CD4-positive, CD25-positive, alpha-beta regulatory T cell (primary cell): ENCODE results near the gene ALS2. TPM values are rescaled to one million over a fixed set of nuclear protein-coding genes. Genes with fewer than 3 reads are reported as not detected.

Experiments
- ATAC-seq, 2 donors: fragments of 150-1000 bp; cut with Tn5 transposase; one replicate each; pipeline ENCODE4 v1.10.0; 2021; ENCODE audit warnings: low read depth in 2 of 2, moderate number of reproducible peaks in 2 of 2, moderate library complexity in 1 of 2
- DNase-seq, 3 donors: peaks; one replicate each; pipeline versions ENCODE4 v3.0.0 to v3.0.0-alpha.2; 2012 to 2022; ENCODE audit warnings: mixed read lengths in 1 of 3
- H3K27ac ChIP-seq: one replicate; pipeline ENCODE4 v1.7.0; 2013; ENCODE audit warnings: mild to moderate bottlenecking, low read length; ENCODE audit not compliant: insufficient read depth, poor library complexity, severe bottlenecking
- H3K27me3 ChIP-seq: one replicate; pipeline ENCODE4 v1.7.0; 2013; ENCODE audit warnings: low read length; ENCODE audit not compliant: control insufficient read depth, insufficient read depth
- H3K36me3 ChIP-seq: one replicate; pipeline ENCODE4 v1.7.0; 2013; ENCODE audit warnings: mild to moderate bottlenecking, low read length, moderate library complexity; ENCODE audit not compliant: control insufficient read depth, insufficient read depth
- H3K4me1 ChIP-seq: 2 replicates; pipeline ENCODE4 v1.7.0; 2013; ENCODE audit warnings: mild to moderate bottlenecking, low read length; ENCODE audit not compliant: insufficient read depth, control insufficient read depth, poor library complexity, severe bottlenecking
- H3K4me3 ChIP-seq: one replicate; pipeline ENCODE4 v1.7.0; 2013; ENCODE audit warnings: low read depth, mild to moderate bottlenecking, low read length, moderate library complexity
- H3K9me3 ChIP-seq, 2 experiments: 1 replicate in 1 of 2; 2 replicates in 1 of 2; pipeline ENCODE4 v1.7.0; 2013; ENCODE audit warnings: low read length in 2 of 2, mild to moderate bottlenecking in 1 of 2, moderate library complexity in 1 of 2; ENCODE audit not compliant: control insufficient read depth in 2 of 2
- H3K27ac Mint-ChIP-seq, 3 donors: one replicate each; pipeline ENCODE4 v1.8.0; 2020 to 2022; ENCODE audit warnings: mild to moderate bottlenecking in 3 of 3, mixed read lengths in 3 of 3, moderate library complexity in 2 of 3
- H3K27me3 Mint-ChIP-seq: one replicate; pipeline ENCODE4 v1.8.0; 2022; ENCODE audit warnings: mild to moderate bottlenecking, mixed read lengths
- H3K36me3 Mint-ChIP-seq: one replicate; pipeline ENCODE4 v1.8.0; 2020; ENCODE audit warnings: mixed read lengths
- H3K4me1 Mint-ChIP-seq, 4 donors: one replicate each; pipeline ENCODE4 v1.8.0; 2020 to 2022; ENCODE audit warnings: mixed read lengths in 4 of 4, mild to moderate bottlenecking in 1 of 4
- H3K4me3 Mint-ChIP-seq, 4 donors: one replicate each; pipeline ENCODE4 v1.8.0; 2020 to 2022; ENCODE audit warnings: mild to moderate bottlenecking in 4 of 4, mixed read lengths in 4 of 4, moderate library complexity in 3 of 4
- H3K9me3 Mint-ChIP-seq, 7 donors: one replicate each; pipeline ENCODE4 v1.8.0; 2020 to 2022; ENCODE audit warnings: mixed read lengths in 7 of 7, mild to moderate bottlenecking in 3 of 7, moderate library complexity in 2 of 7
- polyA plus RNA-seq, 4 donors: library from polyadenylated mRNA; unstranded; fragments of 300-500 nt; fragmentation: Illumina TruSeq; gene quantifications; one replicate each; pipeline ENCODE4 v1.2.3, GENCODE V29; 2021
- total RNA-seq: library from RNA; stranded (reverse); gene quantifications from one replicate; pipeline ENCODE4 v1.2.3, GENCODE V29; 2022

ALS2 gene
- total RNA-seq (9.9 TPM), polyA plus RNA-seq (1 to 10 TPM; 3.4 to 4.6 (median 4.2) TPM)

- peak within 1 kb of the TSS; percentile 93 to 98 (median 95) for H3K27ac Mint-ChIP-seq
- peak; percentile 90 to 96 (median 95) for DNase-seq
- H3K4me3 ChIP-seq: peak within 1 kb of the TSS; percentile 95
- peak within 1 kb of the TSS; percentile 89 to 99 (median 92) for H3K4me3 Mint-ChIP-seq
- peak within 1 kb of the TSS; percentile 86 for H3K27ac ChIP-seq
- H3K4me1 ChIP-seq: peaks cover 16% of the 10 kb centered on the region
- ATAC-seq: peak; percentile 94 to 95
- H3K4me1 Mint-ChIP-seq: peaks cover 0 to 32% (median 23%) of the 10 kb centered on the region in 4 donors
- H3K36me3 Mint-ChIP-seq: no peaks in the 10 kb centered on the region
- peaks cover 39% of the 10 kb centered on the region for H3K27me3 Mint-ChIP-seq
- peaks cover 9% of the 10 kb centered on the region for H3K27me3 ChIP-seq
- no peaks in the 10 kb centered on the region for H3K9me3 ChIP-seq
- no peaks in the 10 kb centered on the region for H3K36me3 ChIP-seq
- H3K9me3 Mint-ChIP-seq: no peaks in the 10 kb centered on the region
Observed at GRCh38 chr2:201780674-201781493, at the start of gene ALS2. Gene ALS2, minus strand, starts transcription at chr2:201780933. Its CDS starts 12,048 bp downstream, at chr2:201768885.

GRCh38 chr2:201828220-201828619, 47.5 kb upstream of the ALS2 start:
- Mint-ChIP-seq H3K27me3 (peaks cover 25% of the 10 kb centered on the region), H3K4me1 (no peaks in the 10 kb centered on the region), H3K27ac (no peak overlapping the region), H3K36me3 (no peaks in the 10 kb centered on the region), H3K4me3 (no peak overlapping the region), H3K9me3 (no peaks in the 10 kb centered on the region)
- DNase-seq: no peak
- Histone ChIP-seq H3K4me3 (no peak overlapping the region), H3K4me1 (no peaks in the 10 kb centered on the region), H3K27ac (no peak overlapping the region), H3K36me3 (no peaks in the 10 kb centered on the region), H3K9me3 (no peaks in the 10 kb centered on the region), H3K27me3 (no peaks in the 10 kb centered on the region)
- ATAC-seq: no peak

DNA sequence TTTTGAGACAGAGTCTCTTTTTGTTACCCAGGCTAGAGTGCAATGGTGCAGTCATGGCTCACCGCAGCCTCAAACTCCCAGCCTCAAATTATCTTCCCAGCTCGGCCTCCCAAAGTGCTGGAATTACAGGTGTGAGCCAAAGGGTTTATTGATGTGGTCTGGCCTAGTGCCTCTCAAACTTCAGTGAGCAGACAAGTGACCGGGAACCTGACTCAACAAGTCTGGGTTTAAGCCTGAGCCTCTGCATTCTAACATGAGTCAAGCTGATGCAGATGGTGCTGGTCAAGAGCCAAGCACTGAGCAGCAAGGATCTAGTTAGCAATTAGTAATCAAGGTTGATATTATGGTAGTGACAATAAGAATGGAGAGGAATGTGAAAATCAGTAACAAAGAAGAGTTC, 46.9 kb upstream of the ALS2 start:
- Mint-ChIP-seq H3K4me3 (no peak overlapping the region), H3K9me3 (no peaks in the 10 kb centered on the region), H3K36me3 (no peaks in the 10 kb centered on the region), H3K27me3 (peaks cover 25% of the 10 kb centered on the region), H3K27ac (no peak overlapping the region), H3K4me1 (no peaks in the 10 kb centered on the region)
- no peak for DNase-seq
- no peak for ATAC-seq
- no peak overlapping the region for H3K27ac ChIP-seq
- no peaks in the 10 kb centered on the region for H3K9me3 ChIP-seq
- H3K36me3 ChIP-seq: no peaks in the 10 kb centered on the region
- H3K27me3 ChIP-seq: no peaks in the 10 kb centered on the region
- H3K4me1 ChIP-seq: no peaks in the 10 kb centered on the region
- H3K4me3 ChIP-seq: no peak overlapping the region

GRCh38 chr2:201824212-201824611, 43.5 kb upstream of the ALS2 start:
- H3K36me3 Mint-ChIP-seq: no peaks in the 10 kb centered on the region
- H3K4me3 Mint-ChIP-seq: no peak overlapping the region
- no peaks in the 10 kb centered on the region for H3K4me1 Mint-ChIP-seq
- H3K27me3 ChIP-seq: peaks cover 7% of the 10 kb centered on the region
- peaks cover 33% of the 10 kb centered on the region for H3K27me3 Mint-ChIP-seq
- no peaks in the 10 kb centered on the region for H3K36me3 ChIP-seq
- H3K27ac Mint-ChIP-seq: no peak overlapping the region
- H3K27ac ChIP-seq: no peak overlapping the region
- DNase-seq (no peak), ATAC-seq (no peak)
- no peaks in the 10 kb centered on the region for H3K9me3 ChIP-seq
- no peaks in the 10 kb centered on the region for H3K4me1 ChIP-seq
- no peak overlapping the region for H3K4me3 ChIP-seq
- no peaks in the 10 kb centered on the region for H3K9me3 Mint-ChIP-seq

DNA sequence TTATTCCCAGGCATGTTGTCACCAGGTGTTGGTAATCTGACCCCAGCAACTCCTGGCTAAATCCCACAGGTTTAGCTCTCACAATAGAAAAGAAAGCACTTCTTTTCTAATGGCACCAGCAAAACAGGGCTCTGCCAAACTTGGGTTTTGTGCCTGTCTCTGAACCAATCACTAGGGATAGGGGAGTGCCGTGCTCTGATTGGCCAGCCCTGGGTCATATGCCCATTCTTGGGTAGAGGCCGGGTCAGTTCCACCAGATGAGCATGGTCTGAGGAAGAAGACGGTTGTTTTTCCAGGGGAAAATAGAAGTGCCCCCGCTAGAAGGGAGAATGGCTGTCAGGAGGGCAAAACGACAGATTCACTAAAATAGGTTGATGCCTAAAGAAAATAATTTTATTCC, 40.3 kb upstream of the ALS2 start:
- Mint-ChIP-seq H3K9me3 (no peaks in the 10 kb centered on the region), H3K27ac (no peak overlapping the region), H3K36me3 (no peaks in the 10 kb centered on the region), H3K4me3 (no peak overlapping the region), H3K27me3 (peaks cover 23% of the 10 kb centered on the region), H3K4me1 (no peaks in the 10 kb centered on the region)
- H3K9me3 ChIP-seq: no peaks in the 10 kb centered on the region
- DNase-seq (no peak), ATAC-seq (no peak)
- no peaks in the 10 kb centered on the region for H3K36me3 ChIP-seq
- no peak overlapping the region for H3K4me3 ChIP-seq
- peaks cover 7% of the 10 kb centered on the region for H3K27me3 ChIP-seq
- no peak overlapping the region for H3K27ac ChIP-seq
- no peaks in the 10 kb centered on the region for H3K4me1 ChIP-seq

DNA sequence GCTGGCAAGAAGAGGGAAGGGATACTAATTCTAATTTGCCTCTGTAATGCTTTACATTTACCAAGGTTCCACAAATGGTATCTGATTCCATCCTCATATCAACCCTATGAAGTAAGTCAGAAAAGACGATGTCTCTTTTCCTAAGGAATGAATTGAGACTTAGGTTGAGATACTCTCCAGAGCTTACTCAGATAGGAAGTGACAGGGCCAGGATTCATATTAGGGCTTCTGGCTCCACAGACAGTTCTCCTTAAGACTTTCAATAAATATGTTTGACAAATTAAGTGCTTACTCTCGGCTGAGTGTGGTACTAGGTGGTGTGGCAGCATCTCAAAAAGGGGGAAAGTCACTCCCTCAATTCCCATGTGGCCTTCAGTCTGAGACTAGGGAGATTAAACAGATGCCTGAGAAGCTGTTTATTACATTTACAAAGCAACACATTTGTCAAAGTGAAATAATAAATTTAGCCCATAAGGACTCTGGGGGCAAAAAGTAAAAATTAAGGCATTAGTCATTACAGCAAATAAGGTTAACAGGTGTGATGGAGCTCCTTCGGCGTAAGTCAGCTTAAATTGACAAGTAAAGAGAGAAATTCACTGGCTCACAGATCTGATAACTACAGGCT, 39.8 kb upstream of the ALS2 start:
- Mint-ChIP-seq H3K27me3 (peaks cover 23% of the 10 kb centered on the region), H3K4me3 (no peak overlapping the region), H3K9me3 (no peaks in the 10 kb centered on the region), H3K4me1 (no peaks in the 10 kb centered on the region), H3K27ac (no peak overlapping the region), H3K36me3 (no peaks in the 10 kb centered on the region)
- no peaks in the 10 kb centered on the region for H3K36me3 ChIP-seq
- H3K9me3 ChIP-seq: no peaks in the 10 kb centered on the region
- ATAC-seq: no peak
- no peak overlapping the region for H3K4me3 ChIP-seq
- H3K27ac ChIP-seq: no peak overlapping the region
- H3K4me1 ChIP-seq: no peaks in the 10 kb centered on the region
- no peak for DNase-seq
- peaks cover 7% of the 10 kb centered on the region for H3K27me3 ChIP-seq

DNA sequence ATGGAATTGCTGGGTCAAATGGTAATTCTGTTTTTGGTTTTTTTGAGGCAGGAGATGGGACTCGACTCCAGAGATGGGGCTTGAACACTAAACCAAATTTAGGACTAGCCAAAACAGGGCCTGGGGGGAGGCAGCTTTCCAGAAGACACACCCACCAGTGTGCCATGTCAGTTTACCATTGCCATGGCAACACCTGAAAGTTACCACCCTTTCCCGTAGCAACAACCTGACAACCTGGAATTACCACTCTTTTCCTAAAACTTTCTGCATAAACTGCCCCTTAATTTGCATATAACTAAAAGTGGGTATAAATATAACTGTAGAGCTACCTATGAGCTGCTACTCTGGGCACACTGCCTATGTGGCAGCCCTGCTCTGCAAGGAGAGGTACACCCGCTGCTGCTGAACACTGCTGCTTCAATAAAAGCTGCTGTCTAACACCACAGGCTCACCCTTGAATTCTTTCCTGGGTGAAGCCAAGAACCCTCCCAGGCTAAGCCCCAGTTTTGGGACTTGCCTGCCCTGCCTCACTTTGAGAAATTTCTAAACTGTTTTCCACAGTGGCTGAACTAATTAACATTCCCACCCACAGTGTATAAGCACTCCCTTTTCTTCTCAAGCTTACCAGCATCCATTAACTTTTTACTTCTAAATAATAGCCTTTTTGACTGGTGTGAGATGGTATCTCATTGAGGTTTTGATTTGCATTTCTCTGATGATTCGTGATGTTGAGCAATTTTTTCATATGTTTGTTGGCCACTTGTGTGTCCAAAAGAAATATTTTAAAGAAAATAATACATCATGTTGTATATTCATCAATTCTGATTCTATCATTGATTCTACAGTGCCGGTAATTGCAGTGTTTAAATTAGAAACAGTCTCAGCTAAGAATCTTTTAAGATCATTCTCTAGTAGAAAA, 36.2 kb upstream of the ALS2 start:
- Mint-ChIP-seq H3K9me3 (no peaks in the 10 kb centered on the region), H3K27me3 (peaks cover 19% of the 10 kb centered on the region), H3K36me3 (no peaks in the 10 kb centered on the region), H3K4me1 (no peaks in the 10 kb centered on the region), H3K4me3 (no peak overlapping the region), H3K27ac (no peak overlapping the region)
- ATAC-seq (no peak), DNase-seq (no peak)
- Histone ChIP-seq H3K27me3 (peaks cover 11% of the 10 kb centered on the region), H3K4me3 (no peak overlapping the region), H3K9me3 (no peaks in the 10 kb centered on the region), H3K27ac (no peak overlapping the region), H3K36me3 (no peaks in the 10 kb centered on the region), H3K4me1 (no peaks in the 10 kb centered on the region)
